GM12801 (cell line): ENCODE results near the gene TWSG1.

Experiments used
- TF ChIP-seq, protein P1 (sequence below): IDR thresholded peaks from one replicate; pipeline ENCODE4 v1.5.1; 2011; ENCODE audit warnings: control low read depth; ENCODE audit not compliant: insufficient read length; ENCODE audit errors: extremely low read depth

Gene TWSG1

DNA sequence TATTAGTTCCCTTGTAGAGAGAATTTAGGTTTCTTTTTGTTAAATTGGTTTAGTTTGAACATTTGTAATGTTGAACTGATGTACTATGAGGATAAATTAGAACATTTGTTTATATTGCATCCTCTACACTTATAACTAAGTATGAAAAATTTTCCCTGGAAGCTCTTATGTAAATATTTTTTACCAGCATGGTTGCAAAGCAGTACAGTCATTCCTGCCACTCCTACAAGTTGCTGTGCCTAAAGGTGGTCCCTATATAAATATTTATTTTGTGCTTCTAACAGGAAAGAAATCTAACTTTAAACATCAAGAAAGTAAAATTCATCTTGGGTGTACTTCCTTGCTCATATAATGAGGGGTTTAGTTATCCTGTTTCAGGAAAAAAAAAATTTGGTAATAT is 14.2 kb downstream of the TWSG1 start:
- TF ChIP-seq, protein P1, sequence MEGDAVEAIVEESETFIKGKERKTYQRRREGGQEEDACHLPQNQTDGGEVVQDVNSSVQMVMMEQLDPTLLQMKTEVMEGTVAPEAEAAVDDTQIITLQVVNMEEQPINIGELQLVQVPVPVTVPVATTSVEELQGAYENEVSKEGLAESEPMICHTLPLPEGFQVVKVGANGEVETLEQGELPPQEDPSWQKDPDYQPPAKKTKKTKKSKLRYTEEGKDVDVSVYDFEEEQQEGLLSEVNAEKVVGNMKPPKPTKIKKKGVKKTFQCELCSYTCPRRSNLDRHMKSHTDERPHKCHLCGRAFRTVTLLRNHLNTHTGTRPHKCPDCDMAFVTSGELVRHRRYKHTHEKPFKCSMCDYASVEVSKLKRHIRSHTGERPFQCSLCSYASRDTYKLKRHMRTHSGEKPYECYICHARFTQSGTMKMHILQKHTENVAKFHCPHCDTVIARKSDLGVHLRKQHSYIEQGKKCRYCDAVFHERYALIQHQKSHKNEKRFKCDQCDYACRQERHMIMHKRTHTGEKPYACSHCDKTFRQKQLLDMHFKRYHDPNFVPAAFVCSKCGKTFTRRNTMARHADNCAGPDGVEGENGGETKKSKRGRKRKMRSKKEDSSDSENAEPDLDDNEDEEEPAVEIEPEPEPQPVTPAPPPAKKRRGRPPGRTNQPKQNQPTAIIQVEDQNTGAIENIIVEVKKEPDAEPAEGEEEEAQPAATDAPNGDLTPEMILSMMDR: no peak

DNA sequence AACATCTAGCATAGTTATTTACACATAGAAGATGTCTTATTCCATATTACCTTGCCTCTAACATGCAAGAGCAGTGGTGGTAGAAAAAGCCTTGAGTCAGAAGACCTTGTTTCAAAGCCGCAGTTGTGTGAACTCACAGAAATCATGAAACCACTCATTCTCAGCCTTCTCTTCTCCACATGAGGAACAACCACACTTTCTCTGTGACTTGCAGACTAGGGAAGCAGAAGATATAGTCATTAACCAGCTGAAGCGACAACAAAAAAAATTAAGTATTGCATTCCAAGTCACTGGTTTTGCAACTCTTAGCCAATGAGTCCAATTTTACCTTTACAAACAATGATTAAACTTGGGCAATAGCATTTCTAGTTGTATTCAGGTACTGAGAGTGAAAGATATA is 19.0 kb downstream of the TWSG1 start:
- TF ChIP-seq, protein P1: no peak

DNA sequence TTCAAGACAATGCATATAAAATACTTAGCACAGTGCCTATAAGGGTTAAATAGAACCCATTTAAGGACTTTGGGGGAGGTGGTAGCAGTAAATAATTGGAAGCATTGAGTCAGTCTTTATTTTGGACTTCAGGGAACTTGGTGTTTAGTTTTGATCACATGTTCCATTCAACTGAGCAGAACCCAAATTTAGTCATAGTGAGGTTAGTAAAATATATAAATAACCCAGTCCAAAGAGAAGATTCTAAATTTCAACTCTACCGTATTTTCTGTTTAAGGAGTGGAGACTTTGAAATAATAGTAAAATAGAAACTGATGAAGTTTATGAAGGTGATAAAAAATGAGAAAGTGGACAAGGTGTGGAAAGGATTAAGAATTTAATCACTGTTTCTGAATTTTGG is 19.7 kb downstream of the TWSG1 start:
- TF ChIP-seq, protein P1: no peak

DNA sequence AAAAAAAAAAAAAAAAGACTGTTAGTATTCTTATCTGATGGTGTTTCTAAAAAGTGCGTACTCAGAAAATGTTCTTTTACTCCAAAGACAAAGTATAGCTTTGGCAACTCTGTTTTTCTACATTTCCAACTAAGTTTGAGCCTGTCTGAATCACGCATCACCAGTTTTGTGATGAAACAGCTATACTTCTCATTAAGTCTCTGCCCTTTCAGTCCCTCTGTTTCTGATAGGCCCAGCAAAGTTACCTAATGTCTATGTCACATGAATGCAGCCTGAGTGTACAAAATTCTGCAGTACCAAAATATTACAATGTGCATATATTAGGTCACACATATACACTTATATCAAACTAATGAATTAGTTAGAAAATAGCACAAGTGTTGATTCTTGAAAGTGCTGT is 22.4 kb downstream of the TWSG1 start:
- TF ChIP-seq, protein P1: no peak

DNA sequence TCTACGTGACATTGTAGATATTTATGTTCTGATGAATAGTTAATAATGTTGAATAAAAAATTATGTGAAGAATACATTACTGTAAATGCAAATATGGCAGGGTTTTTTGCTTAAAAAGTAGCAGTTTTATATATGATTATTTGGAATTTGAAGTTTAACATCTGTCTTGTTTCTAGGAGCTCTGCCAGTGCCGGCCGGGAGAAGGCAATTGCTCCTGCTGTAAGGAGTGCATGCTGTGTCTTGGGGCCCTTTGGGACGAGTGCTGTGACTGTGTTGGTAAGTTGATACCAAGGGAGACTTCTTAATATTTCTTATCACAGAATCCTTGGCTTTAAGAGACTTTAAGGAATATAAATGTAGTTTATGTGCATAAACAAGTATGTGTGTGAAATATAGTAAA is 25.2 kb downstream of the TWSG1 start:
- TF ChIP-seq, protein P1: no peak

DNA sequence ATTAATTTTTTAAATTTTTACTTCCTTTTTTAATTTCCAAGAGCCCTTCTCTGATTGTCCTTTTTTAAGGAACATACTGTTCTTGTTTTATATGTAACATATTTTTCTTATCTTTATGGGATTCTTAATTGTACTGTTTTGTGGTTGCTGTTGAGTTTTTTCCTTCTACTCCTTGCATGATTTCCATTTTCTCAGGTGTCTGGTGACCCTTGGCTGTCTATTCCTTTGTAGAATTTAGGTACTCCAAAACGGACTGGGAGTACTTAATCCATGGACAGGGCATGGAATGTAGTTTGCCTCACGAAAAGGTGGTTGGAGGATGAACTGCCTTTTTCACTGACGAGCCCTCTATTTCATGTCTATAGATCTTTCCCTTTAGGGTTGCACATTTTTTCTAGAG is 26.6 kb downstream of the TWSG1 start:
- TF ChIP-seq, protein P1: no peak

DNA sequence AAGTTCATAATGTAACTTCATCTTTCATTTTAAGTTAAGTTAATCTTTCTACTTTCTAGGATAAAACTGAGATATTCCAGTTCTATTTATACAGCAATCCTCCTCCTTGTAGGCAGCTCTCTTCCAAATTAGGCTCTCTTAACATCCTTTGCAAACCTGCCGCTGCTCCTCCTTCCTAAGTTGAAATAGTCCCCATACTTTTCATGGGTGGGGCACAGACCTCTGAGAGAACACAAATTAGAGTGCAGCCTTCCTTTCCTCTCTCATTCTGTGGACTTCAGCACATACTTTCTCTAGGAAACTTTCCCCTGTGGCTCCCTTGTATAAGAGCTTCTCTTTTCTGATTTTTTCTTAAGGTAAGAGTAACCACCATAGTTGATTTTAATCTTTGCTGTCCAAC is 28.3 kb downstream of the TWSG1 start:
- TF ChIP-seq, protein P1: no peak

DNA sequence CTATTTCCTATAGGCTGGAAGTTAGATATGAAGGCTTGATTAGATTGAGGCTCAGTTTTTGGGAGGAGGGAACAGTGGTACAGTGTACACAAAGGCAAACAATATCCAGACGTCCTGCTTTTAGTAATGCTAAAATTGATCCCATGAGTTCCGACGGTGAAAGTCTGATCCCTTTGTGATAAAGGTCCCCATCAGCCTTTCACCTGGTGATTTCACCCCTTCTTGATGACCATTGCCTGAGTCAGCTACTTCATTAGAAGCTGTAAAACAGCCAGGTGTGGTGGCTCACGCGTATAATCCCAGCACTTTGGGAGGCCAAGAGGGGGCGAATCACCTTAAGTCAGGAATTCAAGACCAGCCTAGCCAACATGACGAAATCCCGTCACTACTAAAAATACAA is 29.7 kb downstream of the TWSG1 start:
- TF ChIP-seq, protein P1: no peak
